HK-2 (cell line): ENCODE measurements around the gene PHF2.

ENCODE experiments used
- DNase-seq: peaks from one replicate; pipeline ENCODE4 v3.0.0-alpha.2; 2018; ENCODE audit not compliant: unreplicated experiment

The PHF2 gene

GRCh38 chr9:93576258-93577077, at the start of gene PHF2:
Gene PHF2 (plus strand): TSS chr9:93576584. CDS start chr9:93576774, 190 bp downstream.
- peak; percentile 28 for DNase-seq

GRCh38 chr9:93531374-93531773, 45.0 kb upstream of the PHF2 start:
- no peak for DNase-seq

- DNase-seq, result no peak
Observed at GRCh38 chr9:93532141-93532540, 44.2 kb upstream of the PHF2 start.

- no peak for DNase-seq
Observed at GRCh38 chr9:93533863-93534262, 42.5 kb upstream of the PHF2 start.

- no peak for DNase-seq
Observed at GRCh38 chr9:93536167-93536566, 40.2 kb upstream of the PHF2 start.

GRCh38 chr9:93536874-93537273, 39.5 kb upstream of the PHF2 start:
- no peak for DNase-seq

GRCh38 chr9:93540305-93540704, 36.1 kb upstream of the PHF2 start:
- no peak for DNase-seq

DNA sequence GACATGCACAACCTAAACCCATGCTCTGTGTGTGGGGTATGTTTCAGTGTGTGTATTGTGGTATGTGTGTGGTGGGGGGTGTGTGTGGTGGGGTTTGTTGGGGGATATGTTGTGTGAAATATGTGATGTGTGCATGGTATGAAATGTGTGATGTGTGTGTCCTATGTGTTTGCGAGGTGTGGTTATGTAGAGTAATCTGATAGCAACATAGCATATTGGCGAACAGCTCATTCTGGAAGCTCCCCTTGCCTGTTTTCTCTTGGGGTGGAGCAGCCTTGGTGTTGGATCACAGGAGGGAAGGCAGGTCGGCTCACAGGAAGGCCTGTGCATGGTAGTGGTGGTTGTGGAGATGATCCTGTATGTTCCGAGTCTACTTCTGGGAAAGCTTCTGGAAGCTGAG, 35.4 kb upstream of the PHF2 start:
- DNase-seq, result no peak

DNA sequence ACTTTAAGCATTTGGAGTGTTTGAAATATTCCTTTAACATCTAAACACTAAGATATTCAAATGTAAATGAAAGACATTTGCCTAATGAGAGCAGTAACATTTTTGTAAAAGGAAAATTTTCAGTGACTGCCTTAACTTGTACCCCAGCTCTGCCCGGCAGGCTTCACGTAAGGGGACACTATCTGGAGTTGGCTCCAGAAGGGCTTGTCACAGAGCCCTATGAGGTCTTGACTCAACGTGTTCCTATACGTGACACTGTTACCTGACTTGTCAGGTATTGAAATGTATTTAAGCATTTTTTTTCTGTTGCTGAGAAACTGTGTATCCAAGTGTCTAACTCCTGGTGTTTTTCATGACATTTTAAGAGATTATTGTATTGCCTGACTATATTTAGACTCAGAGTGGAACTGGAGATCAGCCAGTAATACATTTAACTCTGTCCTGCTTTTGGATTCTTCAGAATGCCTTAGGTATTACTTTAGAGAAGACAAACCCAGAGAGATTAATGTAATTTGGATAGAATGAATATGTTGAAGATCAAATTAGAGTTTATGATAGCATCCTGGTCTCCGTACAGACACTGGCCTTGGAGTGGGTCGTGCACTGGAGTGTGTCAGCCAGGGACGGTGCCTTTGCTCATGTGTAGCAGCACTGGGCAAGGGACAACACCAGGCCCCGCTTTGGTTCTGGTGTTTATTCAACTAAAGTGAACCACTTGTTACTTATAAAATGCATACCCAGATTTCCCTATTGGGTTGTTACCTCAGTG, 34.6 kb upstream of the PHF2 start:
- DNase-seq, result no peak

- DNase-seq, result no peak
Observed at GRCh38 chr9:93543117-93543516, 33.3 kb upstream of the PHF2 start.

DNA sequence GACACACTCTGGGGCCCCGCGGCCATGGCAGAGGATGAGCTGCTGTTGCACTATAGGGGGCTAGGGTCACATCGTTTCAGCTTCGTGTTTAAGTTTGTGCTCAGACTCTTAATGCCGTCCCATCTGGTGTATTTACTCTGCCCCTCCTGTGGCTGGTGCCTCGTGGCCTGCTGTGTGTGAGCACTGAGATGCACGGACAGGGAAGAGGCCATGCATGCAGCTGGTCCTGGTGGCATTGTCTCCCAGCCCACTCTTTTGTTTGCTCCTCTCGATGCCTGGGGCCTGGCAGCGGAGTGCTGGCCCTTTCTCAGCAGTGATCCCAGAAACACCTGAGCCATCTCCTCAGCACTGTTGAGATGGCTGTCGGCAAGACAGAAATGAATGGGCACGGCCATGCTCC, 30.0 kb upstream of the PHF2 start:
- no peak for DNase-seq

- DNase-seq, result no peak
Observed at GRCh38 chr9:93549611-93550010, 26.8 kb upstream of the PHF2 start.

GRCh38 chr9:93552923-93553322, 23.5 kb upstream of the PHF2 start:
- no peak for DNase-seq

DNA sequence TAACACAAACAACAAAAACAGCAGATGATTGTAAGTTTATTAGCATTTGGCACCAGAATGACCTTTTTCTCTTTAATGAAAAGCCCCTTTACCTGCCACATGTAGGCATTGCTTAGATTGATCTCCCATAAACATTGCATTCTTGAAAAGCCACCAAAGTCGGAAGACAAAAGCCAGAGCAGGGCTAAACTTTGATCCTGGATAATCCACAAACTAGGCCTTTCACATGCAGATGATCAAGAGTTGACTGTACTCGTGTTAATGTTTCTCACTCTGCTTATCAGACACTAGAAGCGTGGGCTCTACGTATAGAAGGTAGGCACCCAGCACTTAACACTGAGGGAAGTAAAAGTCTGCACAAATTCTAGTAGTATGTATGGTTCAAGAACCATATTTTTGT, 21.0 kb upstream of the PHF2 start:
- no peak for DNase-seq

DNA sequence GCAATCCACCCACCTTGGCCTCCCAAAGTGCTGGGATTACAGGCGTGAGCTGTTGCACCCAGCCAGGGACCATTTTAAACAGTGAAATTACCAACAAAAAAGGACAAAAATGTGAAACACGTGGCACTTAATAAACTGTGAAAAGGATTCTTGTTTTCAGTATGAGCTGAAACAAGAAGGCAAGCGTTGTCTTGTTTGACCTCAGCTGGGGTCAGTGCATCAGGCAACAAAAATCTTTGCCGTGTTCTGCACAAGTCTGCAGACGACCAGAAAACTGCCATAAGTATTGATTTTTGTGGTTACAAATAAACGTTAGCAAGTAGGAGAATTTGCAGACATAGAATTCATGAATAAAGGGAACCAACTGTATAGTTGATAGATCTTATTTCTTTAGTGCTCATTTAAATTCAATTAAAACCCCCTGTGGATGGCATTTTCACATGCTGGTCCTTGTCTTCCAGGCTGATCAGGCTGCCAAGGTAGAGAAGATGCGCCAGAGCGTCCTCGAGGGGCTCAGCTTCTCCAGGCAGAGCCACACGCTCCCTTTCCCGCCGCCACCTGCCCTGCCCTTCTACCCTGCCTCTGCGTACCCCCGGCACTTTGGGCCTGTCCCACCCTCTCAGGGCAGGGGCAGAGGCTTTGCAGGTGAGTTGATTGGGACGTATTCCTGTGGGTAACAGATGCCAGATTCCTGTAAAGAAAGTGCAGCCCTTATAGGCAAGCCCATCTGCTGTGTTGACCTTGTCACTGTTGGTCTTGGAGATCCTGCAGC, 18.8 kb upstream of the PHF2 start:
- no peak for DNase-seq

GRCh38 chr9:93558503-93558902, 17.9 kb upstream of the PHF2 start:
- no peak for DNase-seq

- DNase-seq, result no peak
Observed at GRCh38 chr9:93560991-93561390, 15.4 kb upstream of the PHF2 start.

GRCh38 chr9:93562157-93562556, 14.2 kb upstream of the PHF2 start:
- DNase-seq, result no peak

DNA sequence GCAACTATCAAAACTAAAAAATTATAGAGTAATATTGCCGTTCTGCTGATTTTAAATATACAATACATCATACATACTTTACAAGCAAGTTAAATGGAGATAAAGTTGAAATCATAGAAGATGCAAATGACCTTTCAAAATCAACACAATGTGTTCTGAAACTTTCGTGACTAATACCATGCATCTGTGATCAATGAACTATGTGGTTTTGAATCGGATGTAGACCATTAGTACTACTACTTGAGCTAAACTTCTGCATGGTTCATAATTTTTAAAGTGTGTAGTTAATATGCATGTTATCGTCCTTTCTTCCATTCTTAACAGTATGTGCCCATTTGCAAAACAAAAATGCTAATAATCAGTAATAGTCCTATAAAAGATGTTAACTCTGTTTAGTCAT, 11.3 kb upstream of the PHF2 start:
- DNase-seq, result no peak

DNA sequence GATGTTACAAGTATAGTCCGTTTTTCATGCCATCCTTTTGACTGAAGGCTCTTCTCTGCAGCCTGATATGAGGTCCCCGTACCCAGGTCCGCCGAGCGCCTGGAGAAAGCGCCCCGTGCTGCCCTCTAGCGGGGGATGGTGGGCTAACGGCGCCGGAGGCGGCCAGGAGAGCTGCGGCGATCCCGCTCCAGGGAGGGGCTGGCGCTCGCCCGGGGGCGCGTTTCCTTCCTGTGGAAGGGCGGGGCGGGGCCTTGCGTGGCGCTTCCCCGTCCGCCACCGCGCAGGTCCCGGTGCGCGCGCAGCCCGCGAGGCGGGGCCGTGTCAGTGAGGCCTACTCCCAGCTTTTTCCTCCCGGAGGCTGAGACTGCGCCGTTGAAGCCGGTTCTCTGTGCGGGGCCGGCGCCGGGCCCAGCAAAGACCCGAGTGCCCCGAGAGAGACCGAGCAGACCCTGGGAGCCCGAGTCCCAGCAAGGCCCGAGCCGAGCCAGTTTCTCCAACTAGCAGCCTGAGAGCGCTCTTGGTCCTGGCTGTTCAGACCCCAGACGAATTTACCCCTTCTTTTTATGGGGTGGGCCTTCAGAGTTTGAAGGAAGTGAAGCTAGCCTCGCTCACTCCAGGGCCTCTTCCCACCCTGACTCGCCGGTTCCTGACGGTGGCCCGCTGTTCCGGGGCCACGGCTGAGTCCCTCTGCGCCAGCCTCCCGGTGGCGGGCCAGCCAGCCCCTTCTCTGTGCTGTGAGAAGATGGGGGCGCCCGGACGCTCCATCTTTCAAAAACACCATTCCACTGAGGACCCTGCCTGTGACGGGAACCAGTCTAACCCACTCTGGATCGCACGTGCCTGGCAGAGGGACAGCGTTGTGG, 9.7 kb upstream of the PHF2 start:
- peak; percentile 99 for DNase-seq

GRCh38 chr9:93567271-93567959, 9.0 kb upstream of the PHF2 start:
- peak; percentile 16 for DNase-seq
